Stimulated activated CD8-positive, alpha-beta memory T cell treated with anti-CD3 and anti-CD28 coated beads, Interleukin-15, amount 100 ng/mL, for 48 hours (primary cell): ENCODE measurements around the gene CCDC90B.
A peak's percentile ranks its signal among the peaks of the same experiment; 100 is the strongest.
"Not testable (repeated sequence)": the region's sequence is repeated elsewhere in the genome, so short reads cannot be mapped to it uniquely, and the experiment has no call there.

Experiments
- DNase-seq, 2 donors: peaks; one replicate each; pipeline ENCODE4 v3.0.0-alpha.2; 2020; ENCODE audit warnings: low read depth in 2 of 2

The CCDC90B gene

GRCh38 chr11:83285771-83286528 lies at the start of gene CCDC90B:
CCDC90B (minus strand) TSS chr11:83286367; CDS start chr11:83285972, 395 bp downstream.
- DNase-seq: peak; percentile 87 to 90

- DNase-seq: no peak
Observed at GRCh38 chr11:83335446-83336070, 49.4 kb upstream of the CCDC90B start.

- no peak for DNase-seq
Observed at GRCh38 chr11:83330303-83330702, 44.1 kb upstream of the CCDC90B start.

GRCh38 chr11:83326326-83326725 lies 40.2 kb upstream of the CCDC90B start:
- DNase-seq: no peak

- DNase-seq: no peak
Observed at GRCh38 chr11:83319346-83319745, 33.2 kb upstream of the CCDC90B start.

- no peak for DNase-seq
Observed at GRCh38 chr11:83318931-83319330, 32.8 kb upstream of the CCDC90B start.

GRCh38 chr11:83317757-83318690 lies 31.9 kb upstream of the CCDC90B start:
- no peak for DNase-seq

GRCh38 chr11:83316897-83317268 lies 30.7 kb upstream of the CCDC90B start:
- DNase-seq: not testable (repeated sequence)

GRCh38 chr11:83316143-83316896 lies 30.2 kb upstream of the CCDC90B start:
- DNase-seq: not testable (repeated sequence)

- no peak for DNase-seq
Observed at GRCh38 chr11:83312430-83312829, 26.3 kb upstream of the CCDC90B start.

- no peak for DNase-seq
Observed at GRCh38 chr11:83311701-83312100, 25.5 kb upstream of the CCDC90B start.

GRCh38 chr11:83310718-83311117 lies 24.6 kb upstream of the CCDC90B start:
- no peak for DNase-seq

GRCh38 chr11:83308536-83308935 lies 22.4 kb upstream of the CCDC90B start:
- DNase-seq: not testable (repeated sequence)

- no peak for DNase-seq
Observed at GRCh38 chr11:83306200-83307080, 20.3 kb upstream of the CCDC90B start.

GRCh38 chr11:83303316-83303715 lies 17.1 kb upstream of the CCDC90B start:
- DNase-seq: no peak

- DNase-seq: no peak
Observed at GRCh38 chr11:83302151-83302550, 16.0 kb upstream of the CCDC90B start.

- DNase-seq: no peak
Observed at GRCh38 chr11:83299681-83300080, 13.5 kb upstream of the CCDC90B start.

- no peak for DNase-seq
Observed at GRCh38 chr11:83294208-83294607, 8.0 kb upstream of the CCDC90B start.

GRCh38 chr11:83293457-83293774 lies 7.2 kb upstream of the CCDC90B start:
- DNase-seq: no peak

- no peak for DNase-seq
Observed at GRCh38 chr11:83292709-83293456, 6.7 kb upstream of the CCDC90B start.
